Keratinocyte (primary cell): ENCODE results near the gene GLA. TPM values are rescaled to one million over a fixed set of nuclear protein-coding genes. Genes with fewer than 3 reads are reported as not detected.

Experiments
- DNase-seq: peaks from one replicate; pipeline ENCODE4 v3.0.0-alpha.2; 2011; ENCODE audit warnings: low read depth, missing footprints, low spot score
- FAIRE-seq: peaks from 2 replicates; lab custom pipeline; 2011; peaks lifted over from hg19 to GRCh38; lab: Jason Lieb, UNC
- H2AFZ ChIP-seq: 2 replicates; pipeline ENCODE4 v1.6.0; 2012; ENCODE audit warnings: low read length, control low read depth, inconsistent platforms; ENCODE audit not compliant: control insufficient read depth
- H3K27ac ChIP-seq: 2 replicates; pipeline ENCODE4 v1.5.1; 2011; ENCODE audit warnings: low read length; ENCODE audit not compliant: control insufficient read depth, insufficient read depth
- H3K27me3 ChIP-seq: 3 replicates; pipeline ENCODE4 v1.6.0; 2011; ENCODE audit warnings: low read length; ENCODE audit not compliant: control insufficient read depth, insufficient read depth; ENCODE audit errors: extremely low read depth
- H3K36me3 ChIP-seq, 2 experiments: 2 replicates in 1 of 2; 3 replicates in 1 of 2; pipeline ENCODE4 v1.5.1; 2011; ENCODE audit warnings: low read length in 2 of 2, mild to moderate bottlenecking in 1 of 2; ENCODE audit not compliant: control insufficient read depth in 2 of 2, insufficient read depth in 2 of 2; ENCODE audit errors: extremely low read depth in 1 of 2
- H3K4me1 ChIP-seq: 3 replicates; pipeline ENCODE4 v1.5.1; 2011; ENCODE audit warnings: low read length; ENCODE audit not compliant: control insufficient read depth, insufficient read depth; ENCODE audit errors: extremely low read depth
- H3K4me2 ChIP-seq: 3 replicates; pipeline ENCODE4 v1.6.0; 2011; ENCODE audit warnings: low read depth, low read length; ENCODE audit not compliant: control insufficient read depth, insufficient read depth; ENCODE audit errors: extremely low read depth
- H3K4me3 ChIP-seq, 3 experiments: fragments of 200-600 bp in 1 of 3; sonication (generic) in 1 of 3; 2 replicates in 2 of 3; 3 replicates in 1 of 3; pipeline ENCODE4 v1.5.1; 2011 to 2016; ENCODE audit warnings: low read length in 3 of 3, mild to moderate bottlenecking in 3 of 3, control low read depth in 2 of 3, inconsistent platforms in 1 of 3, low read depth in 1 of 3, mixed read lengths in 1 of 3, mixed run types in 1 of 3, moderate library complexity in 1 of 3; ENCODE audit not compliant: control insufficient read depth in 2 of 3, insufficient read depth in 2 of 3; ENCODE audit errors: extremely low read depth in 1 of 3
- H3K79me2 ChIP-seq: 2 replicates; pipeline ENCODE4 v1.6.0; 2012; ENCODE audit warnings: low read length; ENCODE audit not compliant: control insufficient read depth, insufficient read depth
- H3K9ac ChIP-seq: 3 replicates; pipeline ENCODE4 v1.6.0; 2011; ENCODE audit warnings: low read length; ENCODE audit not compliant: control insufficient read depth, insufficient read depth; ENCODE audit errors: extremely low read depth
- H3K9me1 ChIP-seq: 3 replicates; pipeline ENCODE4 v1.6.0; 2011; ENCODE audit warnings: low read length; ENCODE audit not compliant: control insufficient read depth, insufficient read depth; ENCODE audit errors: extremely low read depth
- H3K9me3 ChIP-seq: 2 replicates; pipeline ENCODE4 v1.5.1; 2012; ENCODE audit warnings: low read depth, low read length; ENCODE audit not compliant: control insufficient read depth
- H4K20me1 ChIP-seq: 3 replicates; pipeline ENCODE4 v1.6.0; 2011; ENCODE audit warnings: low read length; ENCODE audit not compliant: control insufficient read depth, insufficient read depth; ENCODE audit errors: extremely low read depth
- CTCF ChIP-seq, 3 experiments: IDR thresholded peaks in 1 of 3; conservative IDR thresholded peaks in 1 of 3; optimal IDR thresholded peaks in 1 of 3; 2 replicates in 2 of 3; 3 replicates in 1 of 3; pipeline versions ENCODE3 to v1.5.1; 2011; ENCODE audit warnings: low read length in 3 of 3, mild to moderate bottlenecking in 3 of 3, moderate library complexity in 2 of 3, control low read depth in 1 of 3, inconsistent platforms in 1 of 3; ENCODE audit not compliant: insufficient read depth in 2 of 3; ENCODE audit errors: extremely low read depth in 1 of 3
- EZH2 ChIP-seq: IDR thresholded peaks from one replicate; pipeline ENCODE4 v1.6.1; 2012; ENCODE audit warnings: inconsistent platforms, mild to moderate bottlenecking, low read length, moderate library complexity
- dilution Hi-C: fragments of 300-500 bp; cut with MboI; formaldehyde crosslinking; loops from one replicate; pipeline ENCODE4 v1.7.0; 2020; ENCODE audit warnings: low sequenced_read_pairs; ENCODE audit not compliant: extremely low pct_ligation_motif_present
- polyA plus RNA-seq, 5 experiments: library from polyadenylated mRNA; depleted of rRNA in 3 of 5; stranded (reverse) in 3 of 5; stranded (forward) in 1 of 5; unstranded in 1 of 5; fragments of >200 nt; gene quantifications; 1 replicate in 1 of 5; 2 replicates in 3 of 5; 3 replicates in 1 of 5; pipeline versions ENCODE4 v1.2.1 to v1.2.3, GENCODE V29; 2011 to 2012; ENCODE audit warnings: missing spikeins in 2 of 5, low read depth in 1 of 5, low replicate concordance in 1 of 5

Gene GLA
- polyA plus RNA-seq, 1 donor (not counting 4 experiments of a cell fraction or from before 2014, with no cell fraction given), result 62.1 TPM

- no peak overlapping the region for H3K4me3 ChIP-seq
- no peaks in the 10 kb centered on the region for H3K27me3 ChIP-seq
- H3K79me2 ChIP-seq, result no peaks in the 10 kb centered on the region
- no peak overlapping the region for H3K27ac ChIP-seq
- H3K36me3 ChIP-seq, result no peaks in the 10 kb centered on the region
- dilution Hi-C loops, result no loop called here
- no peak for FAIRE-seq
- H3K9ac ChIP-seq, result no peak overlapping the region
- no peaks in the 10 kb centered on the region for H3K9me1 ChIP-seq
- H4K20me1 ChIP-seq, result no peaks in the 10 kb centered on the region
- H3K4me2 ChIP-seq, result no peak overlapping the region
- no peak for DNase-seq
- H3K9me3 ChIP-seq, result no peaks in the 10 kb centered on the region
- TF ChIP-seq EZH2 (no peak), CTCF (optimal IDR thresholded peaks at IDR 0.05 in 1 of 3, IDR thresholded peaks at IDR 0.05 in 1 of 3, conservative IDR thresholded peaks at IDR 0.05 in 1 of 3; ENCODE audit: extremely low read depth in 1 of 3, insufficient read depth in 2 of 3, low read length in 3 of 3) (no peak)
- H2AFZ ChIP-seq, result no peak overlapping the region
- H3K4me1 ChIP-seq, result no peaks in the 10 kb centered on the region
These were observed 45.0 kb downstream of the GLA start for GRCh38 chrX:101362757-101363156.

GRCh38 chrX:101362116-101362515, 45.6 kb downstream of the GLA start:
- dilution Hi-C loops, result no loop called here
- H3K36me3 ChIP-seq, result no peaks in the 10 kb centered on the region
- DNase-seq (no peak), FAIRE-seq (no peak)
- H3K27me3 ChIP-seq, result no peaks in the 10 kb centered on the region
- no peak overlapping the region for H3K9ac ChIP-seq
- H4K20me1 ChIP-seq, result no peaks in the 10 kb centered on the region
- H3K79me2 ChIP-seq, result no peaks in the 10 kb centered on the region
- no peaks in the 10 kb centered on the region for H3K4me1 ChIP-seq
- H3K9me3 ChIP-seq, result no peaks in the 10 kb centered on the region
- H3K9me1 ChIP-seq, result no peaks in the 10 kb centered on the region
- H3K4me2 ChIP-seq, result no peak overlapping the region
- no peak overlapping the region for H3K4me3 ChIP-seq
- H2AFZ ChIP-seq, result peak overlapping the region; percentile 33
- H3K27ac ChIP-seq, result no peak overlapping the region
- TF ChIP-seq CTCF (optimal IDR thresholded peaks at IDR 0.05 in 1 of 3, IDR thresholded peaks at IDR 0.05 in 1 of 3, conservative IDR thresholded peaks at IDR 0.05 in 1 of 3; ENCODE audit: extremely low read depth in 1 of 3, insufficient read depth in 2 of 3, low read length in 3 of 3) (no peak), EZH2 (no peak)
